Measurements from ENCODE around the gene DIAPH3. TPM values are rescaled to one million over a fixed set of nuclear protein-coding genes. Genes with fewer than 3 reads are reported as not detected.
A peak's percentile ranks its signal among the peaks of the same experiment; 100 is the strongest.
"Not testable (repeated sequence)": the region's sequence is repeated elsewhere in the genome, so short reads cannot be mapped to it uniquely, and the experiment has no call there.

DIAPH3 gene, protein sequence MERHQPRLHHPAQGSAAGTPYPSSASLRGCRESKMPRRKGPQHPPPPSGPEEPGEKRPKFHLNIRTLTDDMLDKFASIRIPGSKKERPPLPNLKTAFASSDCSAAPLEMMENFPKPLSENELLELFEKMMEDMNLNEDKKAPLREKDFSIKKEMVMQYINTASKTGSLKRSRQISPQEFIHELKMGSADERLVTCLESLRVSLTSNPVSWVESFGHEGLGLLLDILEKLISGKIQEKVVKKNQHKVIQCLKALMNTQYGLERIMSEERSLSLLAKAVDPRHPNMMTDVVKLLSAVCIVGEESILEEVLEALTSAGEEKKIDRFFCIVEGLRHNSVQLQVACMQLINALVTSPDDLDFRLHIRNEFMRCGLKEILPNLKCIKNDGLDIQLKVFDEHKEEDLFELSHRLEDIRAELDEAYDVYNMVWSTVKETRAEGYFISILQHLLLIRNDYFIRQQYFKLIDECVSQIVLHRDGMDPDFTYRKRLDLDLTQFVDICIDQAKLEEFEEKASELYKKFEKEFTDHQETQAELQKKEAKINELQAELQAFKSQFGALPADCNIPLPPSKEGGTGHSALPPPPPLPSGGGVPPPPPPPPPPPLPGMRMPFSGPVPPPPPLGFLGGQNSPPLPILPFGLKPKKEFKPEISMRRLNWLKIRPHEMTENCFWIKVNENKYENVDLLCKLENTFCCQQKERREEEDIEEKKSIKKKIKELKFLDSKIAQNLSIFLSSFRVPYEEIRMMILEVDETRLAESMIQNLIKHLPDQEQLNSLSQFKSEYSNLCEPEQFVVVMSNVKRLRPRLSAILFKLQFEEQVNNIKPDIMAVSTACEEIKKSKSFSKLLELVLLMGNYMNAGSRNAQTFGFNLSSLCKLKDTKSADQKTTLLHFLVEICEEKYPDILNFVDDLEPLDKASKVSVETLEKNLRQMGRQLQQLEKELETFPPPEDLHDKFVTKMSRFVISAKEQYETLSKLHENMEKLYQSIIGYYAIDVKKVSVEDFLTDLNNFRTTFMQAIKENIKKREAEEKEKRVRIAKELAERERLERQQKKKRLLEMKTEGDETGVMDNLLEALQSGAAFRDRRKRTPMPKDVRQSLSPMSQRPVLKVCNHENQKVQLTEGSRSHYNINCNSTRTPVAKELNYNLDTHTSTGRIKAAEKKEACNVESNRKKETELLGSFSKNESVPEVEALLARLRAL
- 6.3 TPM for total RNA-seq

- peak; percentile 98 for DNase-seq
These were observed at the start of gene DIAPH3 for GRCh38 chr13:60163478-60164233. DIAPH3 (minus strand) TSS chr13:60163928; CDS start chr13:60163766, 162 bp downstream.

DNA sequence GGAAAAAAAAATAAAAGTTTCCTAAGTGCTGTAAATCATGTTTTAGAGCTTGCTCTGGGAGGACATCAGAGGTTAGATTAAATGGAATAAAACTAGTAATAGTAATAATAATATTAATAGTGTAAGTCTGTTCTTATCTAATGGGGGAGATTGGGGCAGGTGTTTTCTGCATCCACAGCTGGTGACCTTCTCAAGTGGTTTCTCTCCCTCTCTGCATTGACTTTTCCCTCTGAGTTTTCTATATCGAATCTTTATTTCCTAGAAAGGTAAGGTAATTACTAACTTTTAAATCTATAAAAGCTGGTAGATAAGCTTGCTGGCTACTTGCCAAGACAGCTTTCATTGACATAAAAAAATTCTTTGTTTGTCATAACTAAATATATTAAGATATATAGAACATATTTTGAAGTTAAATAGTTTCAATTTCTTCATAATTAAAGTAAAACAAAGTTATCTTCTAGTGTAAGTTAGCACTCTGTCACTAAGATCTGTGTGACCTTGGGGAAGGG lies 49.6 kb upstream of the DIAPH3 start:
- DNase-seq, result no peak

DNA sequence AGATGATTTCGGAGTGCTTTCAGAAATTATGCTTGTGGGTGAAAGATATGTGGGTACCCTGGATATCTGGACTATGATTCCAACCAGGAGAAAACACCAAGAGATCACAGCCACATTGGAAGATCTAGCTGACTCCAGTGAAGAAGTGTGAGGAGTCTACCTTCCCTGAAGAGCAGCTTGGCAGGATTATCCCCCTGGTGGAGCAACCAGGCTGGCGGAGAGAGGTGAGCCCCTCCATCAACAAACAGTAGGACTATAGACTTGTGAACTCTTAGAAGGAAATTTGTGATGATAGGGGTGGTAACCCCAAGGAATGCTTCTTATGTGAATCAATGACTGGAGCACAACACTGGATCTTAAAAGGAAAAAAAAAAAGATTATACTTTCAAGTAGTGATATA lies 47.8 kb upstream of the DIAPH3 start:
- DNase-seq, result no peak

DNA sequence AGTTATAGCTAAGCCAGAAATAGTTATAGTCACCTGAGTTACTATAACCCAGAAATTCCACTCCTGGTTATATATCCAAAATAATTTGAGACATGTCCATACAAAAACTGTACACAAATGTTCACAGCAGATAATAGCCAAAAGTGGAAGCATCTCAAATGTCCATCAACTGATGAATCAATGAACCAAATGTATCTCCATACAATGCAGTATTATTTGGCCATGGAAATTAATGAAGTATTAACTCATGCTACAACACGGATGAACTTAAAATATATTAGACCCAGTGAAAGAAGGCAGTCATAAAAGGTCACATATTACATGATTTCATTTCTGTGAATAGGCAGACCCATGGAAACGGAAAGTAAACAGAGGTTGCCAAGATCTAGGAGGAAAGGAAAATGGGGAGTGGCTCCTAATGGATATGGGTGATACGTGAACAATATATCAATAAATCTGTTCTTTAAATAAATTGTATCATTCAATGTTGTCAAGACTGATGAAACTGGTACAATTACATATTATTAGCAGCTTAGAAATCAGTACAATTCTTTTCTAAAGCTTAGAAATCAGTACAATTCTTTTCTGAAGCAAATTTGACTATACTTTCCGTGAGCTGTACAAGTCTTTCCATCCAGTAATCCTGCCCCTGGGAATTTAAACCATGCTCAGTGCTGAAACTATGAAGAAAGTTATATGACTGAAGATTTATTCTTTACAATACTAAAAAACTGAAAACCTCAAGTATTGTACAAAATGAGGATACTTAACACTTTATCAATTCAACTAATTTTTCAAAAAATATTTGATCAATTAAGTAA lies 47.0 kb upstream of the DIAPH3 start:
- DNase-seq, result no peak

DNA sequence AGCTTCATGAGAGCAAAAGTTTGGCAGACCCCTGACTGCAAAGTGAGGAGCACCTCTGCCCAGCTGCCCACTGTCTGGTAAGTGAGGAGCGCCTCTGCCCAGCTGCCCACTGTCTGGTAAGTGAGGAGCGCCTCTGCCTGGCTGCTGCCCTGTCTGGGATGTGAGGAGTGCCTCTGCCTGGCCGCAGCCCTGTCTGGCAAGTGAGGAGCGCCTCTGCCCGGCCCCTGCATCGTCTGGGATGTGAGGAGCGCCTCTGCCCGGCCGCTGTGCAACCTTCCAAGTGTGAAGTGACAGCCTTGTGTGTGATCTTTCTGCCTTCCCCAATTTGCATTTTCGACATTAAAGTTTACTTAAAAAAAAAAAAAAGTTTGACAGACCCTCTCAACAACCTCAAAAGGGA lies 41.8 kb upstream of the DIAPH3 start:
- not testable (repeated sequence) for DNase-seq

DNA sequence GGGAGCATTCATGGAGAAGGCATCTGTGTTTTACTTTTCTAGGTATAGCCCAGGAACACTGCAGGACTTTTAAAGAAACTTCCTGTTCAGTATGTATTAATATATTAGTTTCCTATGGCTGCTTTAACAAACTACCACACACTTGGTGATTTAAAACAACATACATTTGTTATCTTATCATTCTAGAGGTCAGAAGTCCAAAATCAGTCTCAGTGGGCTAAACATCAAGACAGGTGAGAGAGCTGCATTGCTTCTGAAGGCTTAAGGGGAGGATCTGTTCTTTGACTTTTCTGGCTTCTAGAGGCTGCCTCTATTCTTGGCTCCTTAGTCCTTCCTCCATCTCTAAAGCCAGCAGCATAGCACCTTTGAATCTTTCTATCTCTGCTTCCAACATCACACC lies 37.6 kb upstream of the DIAPH3 start:
- DNase-seq, result no peak

GRCh38 chr13:60195893-60196292 lies 32.2 kb upstream of the DIAPH3 start:
- not testable (repeated sequence) for DNase-seq

DNA sequence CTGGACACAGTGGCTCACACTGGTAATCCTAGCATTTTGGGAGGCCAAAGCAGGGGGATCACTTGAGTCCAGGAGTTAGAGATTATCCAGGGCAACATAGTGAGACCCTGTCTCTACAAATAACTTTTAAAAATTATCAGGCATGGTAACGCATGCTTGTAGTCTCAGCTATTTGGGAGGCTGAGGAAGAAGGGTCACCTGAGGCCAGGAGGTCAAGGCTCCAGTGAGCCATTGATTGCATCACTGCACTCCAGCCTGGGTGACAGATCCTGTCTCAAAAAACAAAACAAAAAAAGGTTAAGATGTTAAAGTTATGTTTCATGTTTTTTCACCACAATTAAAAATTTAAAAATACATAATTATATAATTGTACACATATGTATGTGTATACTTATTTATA lies 19.2 kb upstream of the DIAPH3 start:
- DNase-seq, result no peak

- no peak for DNase-seq
These were observed 14.6 kb upstream of the DIAPH3 start for GRCh38 chr13:60178327-60178726.

DNA sequence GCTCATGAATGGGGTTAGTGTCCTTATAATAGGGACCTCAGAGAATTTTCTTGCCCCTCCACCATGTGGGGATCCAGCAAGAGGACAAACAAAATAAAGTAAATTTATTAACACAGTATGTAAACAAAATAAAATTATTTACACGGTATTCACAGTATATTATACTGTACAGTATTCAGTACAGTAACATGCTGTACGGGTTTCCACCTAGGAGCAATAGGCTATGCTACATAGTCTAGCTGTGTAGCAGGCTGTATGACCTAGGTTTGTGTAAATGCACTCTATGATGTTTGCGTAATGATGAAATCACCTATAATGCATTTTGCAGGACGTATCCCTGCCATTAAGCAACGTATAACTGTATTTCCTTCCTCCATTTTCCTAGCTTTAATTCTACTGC lies 11.8 kb upstream of the DIAPH3 start:
- no peak for DNase-seq

GRCh38 chr13:60174113-60174512 lies 10.4 kb upstream of the DIAPH3 start:
- DNase-seq, result no peak

GRCh38 chr13:60172111-60172510 lies 8.4 kb upstream of the DIAPH3 start:
- no peak for DNase-seq

DNA sequence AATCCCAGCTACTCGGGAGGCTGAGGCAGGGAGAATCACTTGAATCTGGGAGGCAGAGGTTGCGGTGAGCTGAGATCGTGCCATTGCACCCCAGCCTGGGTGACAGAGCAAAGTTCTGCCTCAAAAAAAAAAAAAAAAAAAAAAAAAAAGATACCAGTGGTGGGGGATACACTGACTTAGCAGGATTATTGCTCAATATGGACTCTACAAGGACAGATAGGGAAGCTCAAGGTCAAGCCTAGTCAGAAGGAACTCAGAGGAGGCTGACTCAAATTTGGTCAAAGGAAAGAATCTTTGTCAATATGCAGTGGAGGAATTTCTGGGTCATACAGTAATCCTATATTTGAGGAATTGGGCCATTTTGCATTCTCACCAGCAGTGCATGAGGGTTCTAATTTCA lies 6.7 kb upstream of the DIAPH3 start:
- DNase-seq, result no peak

DNA sequence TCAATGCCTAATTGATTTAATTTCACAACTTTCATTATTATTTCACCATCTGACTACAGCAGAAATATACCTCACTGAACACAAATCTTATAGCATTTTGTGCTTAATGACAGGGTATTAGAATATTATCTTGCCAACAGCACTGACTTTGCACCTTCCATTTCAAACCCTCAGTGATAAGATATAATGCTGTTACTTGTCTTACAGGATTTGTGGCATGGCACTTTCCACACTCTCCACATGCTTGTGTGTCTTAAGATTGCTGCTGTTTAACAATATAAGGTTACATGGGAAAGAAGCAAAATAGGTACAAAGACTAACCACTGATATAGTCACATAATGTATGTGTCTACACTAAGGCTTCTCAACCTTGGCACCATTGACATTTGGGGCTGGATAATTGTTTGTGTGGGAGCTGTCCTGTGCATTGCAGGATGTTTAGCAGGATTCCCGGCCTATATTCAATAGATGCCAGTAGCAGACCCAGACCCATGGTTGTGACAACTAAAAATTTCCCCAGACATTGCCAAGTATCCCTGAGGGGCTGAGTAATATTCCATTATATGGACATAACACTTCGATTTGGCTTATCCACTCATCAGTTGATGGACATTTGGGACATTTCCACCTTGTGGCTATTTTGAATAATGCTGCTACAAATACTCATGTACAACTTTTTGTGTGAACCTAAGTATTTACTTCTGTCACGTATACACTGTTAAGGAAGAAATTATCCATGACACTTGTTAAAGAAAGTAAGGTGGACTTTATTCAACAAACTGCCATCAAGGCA lies 5.7 kb upstream of the DIAPH3 start:
- no peak for DNase-seq

- DNase-seq, result no peak
These were observed 3.4 kb upstream of the DIAPH3 start for GRCh38 chr13:60167121-60167520.

DNA sequence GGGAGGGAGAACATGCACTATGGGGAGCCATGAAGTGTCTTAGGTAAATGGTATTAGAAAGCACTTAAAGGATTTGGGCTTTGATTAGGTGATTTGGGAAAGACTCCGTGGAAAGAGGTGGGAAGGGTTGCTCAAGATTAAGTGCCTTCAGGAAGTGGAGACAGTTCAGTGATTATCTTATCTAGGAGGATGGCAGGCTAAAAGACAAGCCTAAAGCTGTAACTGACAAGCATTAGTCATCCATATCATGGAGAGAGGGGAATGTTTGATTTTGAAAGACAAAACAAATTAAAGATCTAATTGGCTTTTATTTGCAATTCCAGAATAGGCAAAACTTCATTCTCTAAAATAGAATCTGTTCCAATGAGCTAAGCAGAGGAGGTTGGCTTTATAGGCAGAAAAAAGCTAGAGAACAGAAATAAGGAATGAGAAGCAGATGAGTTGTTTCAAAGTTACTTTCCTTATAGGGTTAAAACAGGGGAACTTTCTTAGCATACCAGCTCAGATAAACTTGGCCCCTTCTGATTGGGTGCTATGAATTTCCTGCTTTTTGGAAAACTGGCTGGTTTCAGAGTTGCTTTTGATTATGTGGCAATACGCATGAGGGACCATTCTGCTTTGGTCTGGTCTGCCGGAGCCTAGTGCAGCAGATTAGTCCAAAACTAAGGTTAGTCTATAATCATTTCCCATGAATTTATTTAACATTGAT lies 1.8 kb upstream of the DIAPH3 start:
- DNase-seq, result no peak

GRCh38 chr13:60164234-60164889 lies 634 bp upstream of the DIAPH3 start:
- no peak for DNase-seq

DNA sequence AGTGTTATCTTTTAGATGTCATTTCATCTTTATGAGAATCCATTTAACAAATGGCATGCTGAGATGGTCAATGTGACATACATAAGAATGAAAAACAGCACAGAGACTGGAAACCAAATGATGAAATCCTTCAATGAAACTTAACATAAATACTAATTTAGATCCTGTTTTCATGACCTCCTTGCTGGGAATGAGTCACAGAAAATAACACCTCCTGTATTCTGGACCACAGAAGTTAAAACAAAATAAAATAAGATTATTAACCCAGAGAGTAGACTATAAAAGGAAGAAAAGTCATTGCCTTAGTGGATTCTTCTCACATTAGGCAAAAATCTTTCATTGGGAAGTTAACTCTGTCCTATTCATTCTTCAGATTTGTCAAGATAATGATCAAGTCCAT lies 1.6 kb downstream of the DIAPH3 start:
- no peak for DNase-seq

GRCh38 chr13:60158321-60158801 lies 5.4 kb downstream of the DIAPH3 start:
- DNase-seq, result no peak
